Panc1 (cell line): ENCODE results near the gene FCN1. TPM values are rescaled to one million over a fixed set of nuclear protein-coding genes. Genes with fewer than 3 reads are reported as not detected.

Experiments used
- ATAC-seq: fragments of 200-7000 bp; cut with Tn5 transposase; 2 replicates; pipeline ENCODE4 v1.9.1; 2020; ENCODE audit warnings: mild to moderate bottlenecking, moderate library complexity
- Bru-seq: library from RNA; stranded (reverse); fragments of 400-500 nt; gene quantifications from one replicate; lab custom pipeline; 2021; lab: Mats Ljungman, UMichigan
- BruChase-seq, 2 experiments: library from RNA; stranded (reverse); fragments of 400-500 nt; gene quantifications; one replicate each; lab custom pipeline; 2021; lab: Mats Ljungman, UMichigan
- BruUV-seq: library from RNA; stranded (reverse); fragments of 400-500 nt; replicated peaks from 2 replicates; lab custom pipeline; 2021; lab: Mats Ljungman, UMichigan
- CTCF ChIA-PET: fragments of 300-600 bp; sonication (Branson Sonifier 250); formaldehyde crosslinking; loops from one replicate; lab custom pipeline; 2022; ENCODE audit warnings: antibody characterized with exemption; lab: Charles Lee
- POLR2A ChIA-PET: fragments of 300-600 bp; sonication (Branson Sonifier 250); formaldehyde crosslinking; loops from one replicate; lab custom pipeline; 2022; ENCODE audit warnings: antibody characterized with exemption; lab: Charles Lee
- DNase-seq: peaks from one replicate; pipeline ENCODE4 v3.0.0-alpha.2; 2010; ENCODE audit warnings: low read depth, low spot score
- H3K27ac ChIP-seq: 2 replicates; pipeline ENCODE4 v1.5.1; 2011; ENCODE audit warnings: mild to moderate bottlenecking, low read length, inconsistent platforms
- H3K27me3 ChIP-seq: fragments of 200-500 bp; sonication (Bioruptor generic); 2 replicates; pipeline ENCODE4 v1.6.0; 2014; ENCODE audit warnings: low read length, inconsistent platforms; ENCODE audit not compliant: control insufficient read depth, insufficient read depth
- H3K36me3 ChIP-seq: fragments of 200-500 bp; sonication (Bioruptor generic); 2 replicates; pipeline ENCODE4 v1.5.1; 2014; ENCODE audit warnings: inconsistent platforms, mild to moderate bottlenecking, low read length, moderate library complexity; ENCODE audit not compliant: control insufficient read depth, insufficient read depth
- H3K4me1 ChIP-seq: 2 replicates; pipeline ENCODE4 v1.5.1; 2011; ENCODE audit warnings: inconsistent platforms, mild to moderate bottlenecking, low read length, moderate library complexity; ENCODE audit not compliant: control insufficient read depth, insufficient read depth
- H3K4me3 ChIP-seq, 2 experiments: 2 replicates each; pipeline ENCODE4 v1.5.1; 2011 to 2012; ENCODE audit warnings: low read depth in 2 of 2, low read length in 2 of 2, mild to moderate bottlenecking in 2 of 2, inconsistent platforms in 1 of 2, moderate library complexity in 1 of 2
- H3K9me3 ChIP-seq: fragments of 200-500 bp; sonication (Bioruptor generic); 2 replicates; pipeline ENCODE4 v1.5.1; 2014; ENCODE audit warnings: low read depth, mild to moderate bottlenecking, inconsistent platforms, low read length, moderate library complexity; ENCODE audit not compliant: control insufficient read depth, insufficient read depth
- CTCF ChIP-seq: fragments of 450-650 bp; IDR thresholded peaks from 2 replicates; pipeline ENCODE4 v1.5.1; 2017; ENCODE audit warnings: mild to moderate bottlenecking
- POLR2AphosphoS5 ChIP-seq: IDR thresholded peaks from 2 replicates; pipeline ENCODE4 v1.6.1; 2012; ENCODE audit warnings: mild to moderate bottlenecking, low read depth, low read length, moderate library complexity
- REST ChIP-seq, 2 experiments: IDR thresholded peaks; 2 replicates each; pipeline ENCODE4 v1.6.1; 2011 to 2012; ENCODE audit warnings: low read depth in 2 of 2, control low read depth in 1 of 2, low read length in 1 of 2, mild to moderate bottlenecking in 1 of 2, moderate library complexity in 1 of 2; ENCODE audit not compliant: insufficient read depth in 1 of 2
- SIN3A ChIP-seq: IDR thresholded peaks from 2 replicates; pipeline ENCODE4 v1.6.1; 2012; ENCODE audit warnings: low read depth, mild to moderate bottlenecking, low read length, moderate library complexity, borderline replicate concordance; ENCODE audit not compliant: insufficient read depth
- TCF7L2 ChIP-seq: IDR thresholded peaks from 2 replicates; pipeline ENCODE4 v1.6.1; 2011; ENCODE audit warnings: mild to moderate bottlenecking, low read depth, low read length, inconsistent platforms
- in situ Hi-C: cut with HindIII; loops from 2 replicates; pipeline ENCODE4 v1.10.0; 2016; ENCODE audit warnings: low sequenced_read_pairs, low pct_unique_long_range_greater_than_20kb
- intact Hi-C: fragments of 100-400 bp; cut with micrococcal nuclease; formaldehyde crosslinking; loops from one replicate; pipeline ENCODE4 v1.10.0; 2022; ENCODE audit not compliant: unreplicated experiment
- long read RNA-seq: library from polyadenylated mRNA; unstranded; transcript quantifications from one replicate; pipeline ENCODE4 v2.0.0, GENCODE V29; 2021; ENCODE audit not compliant: unreplicated experiment
- polyA plus RNA-seq: library from polyadenylated mRNA; unstranded; fragments of >200 nt; gene quantifications from one replicate; pipeline ENCODE4 v1.2.1, GENCODE V29; 2012; ENCODE audit warnings: missing spikeins; ENCODE audit not compliant: insufficient read length
- total RNA-seq: library from RNA; stranded (reverse); gene quantifications from one replicate; pipeline ENCODE4 v1.2.1, GENCODE V29; 2021; ENCODE audit not compliant: unreplicated experiment

Gene FCN1
- total RNA-seq (not detected), Bru-seq, nascent RNA (not detected), BruChase-seq, experiment 1, labeled RNA remaining after a 2-hour chase (not detected), BruChase-seq, experiment 2, labeled RNA remaining after a 6-hour chase (not detected)
- not detected for polyA plus RNA-seq
- long read RNA-seq, result 0 reads

- ATAC-seq (no peak), DNase-seq (no peak)
- Histone ChIP-seq H3K27ac (no peak within 1 kb of the TSS), H3K36me3 (no peaks in the 10 kb centered on the region), H3K4me3 (no peak within 1 kb of the TSS), H3K27me3 (no peaks in the 10 kb centered on the region; the same call in 1 of the 2 replicates), H3K9me3 (no peaks in the 10 kb centered on the region; the same call in 1 of the 2 replicates), H3K4me1 (no peaks in the 10 kb centered on the region)
- in situ Hi-C loops, result no loop called here
- TF ChIP-seq REST (IDR thresholded peaks at IDR 0.05; ENCODE audit: insufficient read depth in 1 of 2, low read depth in 2 of 2, low read length in 1 of 2) (no peak), CTCF (no peak), TCF7L2 (no peak), POLR2AphosphoS5 (no peak), SIN3A (no peak)
- ChIA-PET CTCF (no interaction called here), POLR2A (no interaction called here)
- intact Hi-C loops, result no loop called here
- no TSS peak for BruUV-seq
Observed at GRCh38 chr9:134917431-134918373, at the start of gene FCN1. Gene FCN1, minus strand, starts transcription at chr9:134917912. Its CDS starts 41 bp downstream, at chr9:134917871.

GRCh38 chr9:134966697-134967546, 49.2 kb upstream of the FCN1 start:
- ChIA-PET CTCF (interaction anchor here (0.6 kb wide), 1 partner anchor 1507 kb away, joined by 7 read pairs; the partner anchor contains the start of gene CACFD1), POLR2A (no interaction called here)
- no peak for ATAC-seq
- H3K9me3 ChIP-seq, result no peaks in the 10 kb centered on the region
- TF ChIP-seq CTCF (no peak), REST (IDR thresholded peaks at IDR 0.05; ENCODE audit: insufficient read depth in 1 of 2, low read depth in 2 of 2, low read length in 1 of 2) (no peak), SIN3A (no peak), POLR2AphosphoS5 (no peak), TCF7L2 (no peak)
- in situ Hi-C loops (no loop called here), intact Hi-C loops (no loop called here)
- no peak overlapping the region for H3K4me3 ChIP-seq
- DNase-seq, result no peak
- no peaks in the 10 kb centered on the region for H3K4me1 ChIP-seq
- H3K36me3 ChIP-seq, result no peaks in the 10 kb centered on the region; the same call in 1 of the 2 replicates
- no TSS peak for BruUV-seq
- peaks cover 2% of the 10 kb centered on the region for H3K27me3 ChIP-seq
- no peak overlapping the region for H3K27ac ChIP-seq
